Measurements from ENCODE around the gene CD274. TPM values are rescaled to one million over a fixed set of nuclear protein-coding genes. Genes with fewer than 3 reads are reported as not detected.

The CD274 gene
- total RNA-seq, 1 experiment from 2014 or later: not detected

GRCh38 chr9:5510360-5510931, 60.1 kb downstream of the CD274 start, which contains the start of gene PDCD1LG2:
TSS of gene PDCD1LG2 (plus strand) at chr9:5510531. CDS start at chr9:5522547, 12,016 bp downstream.
- Histone ChIP-seq H3K23me2 (ENCODE audit: insufficient read length, low read depth, low read length, poor library complexity, severe bottlenecking) (no peaks in the 10 kb centered on the region), H4K5ac (ENCODE audit: insufficient read length, low read depth, low read length) (no peak within 1 kb of the TSS), H3K4ac (ENCODE audit: low read depth, low read length) (no peak within 1 kb of the TSS), H3T11ph (ENCODE audit: low read length) (no peak within 1 kb of the TSS), H3K4me2 (ENCODE audit: insufficient read depth, insufficient read length, low read length) (no peak within 1 kb of the TSS), H3K9ac (ENCODE audit: extremely low read depth, insufficient read length, low read length) (no peak within 1 kb of the TSS), H2BK5ac (ENCODE audit: insufficient read length, low read length) (no peak within 1 kb of the TSS), H3K79me2 (ENCODE audit: insufficient read depth, low read length) (no peaks in the 10 kb centered on the region), H3K79me1 (ENCODE audit: insufficient read depth, low read depth, low read length, poor library complexity, severe bottlenecking) (no peaks in the 10 kb centered on the region), H2BK120ac (ENCODE audit: low read depth, low read length, poor library complexity, severe bottlenecking) (no peak within 1 kb of the TSS), H3K56ac (ENCODE audit: insufficient read length, low read depth, low read length) (no peak within 1 kb of the TSS), H3K4me1 (ENCODE audit: insufficient read depth, low read length) (no peaks in the 10 kb centered on the region), H3K14ac (ENCODE audit: insufficient read depth, low read length) (no peak within 1 kb of the TSS), H4K20me1 (ENCODE audit: control insufficient read depth, insufficient read depth, insufficient read length) (no peaks in the 10 kb centered on the region), H2AK5ac (ENCODE audit: insufficient read length, low read length) (no peak within 1 kb of the TSS), H2BK12ac (ENCODE audit: insufficient read length, low read depth, low read length) (no peak within 1 kb of the TSS), H4K91ac (ENCODE audit: insufficient read length, low read depth, low read length) (no peak within 1 kb of the TSS), H2AFZ (ENCODE audit: low read length) (no peak within 1 kb of the TSS), H3K27me3 (ENCODE audit: insufficient read depth, low read length) (no peaks in the 10 kb centered on the region), H3K9me3 (ENCODE audit: control insufficient read depth, low read depth, low read length) (no peaks in the 10 kb centered on the region), H2BK20ac (ENCODE audit: low read depth, low read length, poor library complexity, severe bottlenecking) (no peak within 1 kb of the TSS), H3K23ac (ENCODE audit: insufficient read length, low read depth, low read length) (no peak within 1 kb of the TSS), H2BK15ac (ENCODE audit: low read depth, low read length) (no peak within 1 kb of the TSS), H3K18ac (ENCODE audit: insufficient read length, low read depth, low read length) (no peak within 1 kb of the TSS), H3K27ac (ENCODE audit: insufficient read length, low read depth, low read length) (no peak within 1 kb of the TSS), H4K8ac (replicated peaks; ENCODE audit: insufficient read length, low read depth, low read length) (no peak within 1 kb of the TSS)
- no peak for TF ChIP-seq CTCF (conservative IDR thresholded peaks at IDR 0.05)
- no CpG with 5 or more reads among the region's 4 CpGs for WGBS (ENCODE audit: extremely low coverage, insufficient read length, low lambda C conversion rate)
- H3K4me3 Mint-ChIP-seq: no peak within 1 kb of the TSS
- no peak for DNase-seq
- H3K36me3 Mint-ChIP-seq (ENCODE audit: insufficient read depth in 1 of 3, low read depth in 3 of 3): no peaks in the 10 kb centered on the region
- no peak within 1 kb of the TSS for H3K27ac Mint-ChIP-seq
- no peaks in the 10 kb centered on the region; the same call in none of the 2 replicates for H3K27me3 Mint-ChIP-seq (ENCODE audit: low read depth)
- H3K4me1 Mint-ChIP-seq: peaks cover 3 to 7% of the 10 kb centered on the region in 2 experiments; a peak in 2 of 4 replicates
- H3K9me3 Mint-ChIP-seq: no peaks in the 10 kb centered on the region

Data from H9 (cell line).